ENCODE data around the gene SLC25A53.
"Not testable (repeated sequence)": the region's sequence is repeated elsewhere in the genome, so short reads cannot be mapped to it uniquely, and the experiment has no call there.

Gene SLC25A53

DNA sequence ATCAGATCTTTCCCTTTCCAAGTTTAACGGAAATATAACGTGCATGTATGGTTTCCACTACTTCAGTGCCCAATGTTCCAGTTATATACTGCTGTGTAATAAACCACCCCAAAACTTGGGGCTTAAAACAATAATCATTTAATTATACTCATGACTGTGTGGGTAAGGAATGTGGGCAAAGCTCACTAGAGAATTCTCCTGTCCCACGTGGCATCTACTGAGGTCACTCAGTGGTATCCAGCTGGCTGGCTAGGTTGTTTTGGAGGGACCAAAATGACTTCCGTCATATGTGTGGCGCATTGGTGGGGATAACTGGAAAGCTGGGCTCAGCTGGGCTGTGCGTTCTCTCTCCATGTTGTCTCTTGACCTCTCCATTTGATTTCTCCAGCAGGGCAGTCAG lies 26.0 kb downstream of the SLC25A53 start:
- DNase-seq, result no peak

DNA sequence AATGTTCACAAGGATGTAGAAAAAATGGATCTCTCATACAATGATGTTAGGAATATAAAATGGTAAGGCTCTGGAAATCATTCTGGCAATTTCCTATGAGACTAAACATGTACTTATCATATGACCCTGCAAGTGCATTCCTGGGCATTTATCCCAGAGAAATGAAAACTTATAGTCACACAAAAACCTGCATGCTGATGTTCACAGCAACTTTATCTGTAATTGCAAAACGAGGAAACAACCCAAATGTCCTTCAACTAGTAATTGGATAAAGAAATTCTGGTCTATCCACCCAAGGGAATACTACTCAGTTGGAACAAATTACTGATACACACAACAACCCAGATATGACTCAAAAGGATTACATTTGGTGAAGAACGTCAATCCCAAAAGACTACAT lies 30.0 kb downstream of the SLC25A53 start:
- DNase-seq, result no peak

DNA sequence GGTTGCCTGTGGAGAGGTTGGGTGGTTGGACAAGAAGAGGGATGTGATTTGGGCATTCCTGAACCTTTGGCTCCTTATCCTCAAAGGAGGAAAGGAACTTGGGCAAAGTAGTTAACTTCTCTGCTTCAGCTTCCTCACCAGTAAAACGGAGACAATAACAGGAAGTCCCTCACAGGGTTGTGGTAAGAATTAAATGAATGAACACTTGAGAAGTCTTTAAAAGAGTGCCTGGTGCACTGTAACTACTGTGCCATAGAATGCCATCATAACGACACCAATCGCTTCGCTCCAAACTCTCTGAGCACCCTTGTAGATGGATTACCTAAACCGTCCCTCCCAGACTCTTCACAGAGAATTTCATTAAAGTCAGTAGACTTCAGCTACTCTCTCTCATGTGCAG lies 34.0 kb downstream of the SLC25A53 start:
- DNase-seq, result no peak

DNA sequence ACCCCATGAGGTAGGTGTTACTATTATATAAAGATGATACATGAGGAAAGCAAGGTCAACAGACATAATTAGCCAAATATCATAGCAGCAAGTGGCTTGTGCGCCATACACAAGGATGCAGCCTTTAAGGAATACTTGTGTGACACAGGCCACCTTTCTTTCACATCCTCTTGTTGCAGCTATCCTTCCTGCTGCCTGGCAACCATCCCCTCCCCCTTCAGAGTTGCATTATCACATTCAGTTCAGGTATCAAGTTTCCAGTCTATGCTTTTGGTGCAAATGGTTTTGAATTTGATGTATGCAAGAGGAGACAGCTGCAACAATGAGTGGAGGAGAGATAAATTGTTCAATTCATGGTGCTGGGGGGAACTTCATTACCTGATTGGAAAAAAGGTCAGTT lies 38.0 kb downstream of the SLC25A53 start:
- peak; percentile 48 for DNase-seq

DNA sequence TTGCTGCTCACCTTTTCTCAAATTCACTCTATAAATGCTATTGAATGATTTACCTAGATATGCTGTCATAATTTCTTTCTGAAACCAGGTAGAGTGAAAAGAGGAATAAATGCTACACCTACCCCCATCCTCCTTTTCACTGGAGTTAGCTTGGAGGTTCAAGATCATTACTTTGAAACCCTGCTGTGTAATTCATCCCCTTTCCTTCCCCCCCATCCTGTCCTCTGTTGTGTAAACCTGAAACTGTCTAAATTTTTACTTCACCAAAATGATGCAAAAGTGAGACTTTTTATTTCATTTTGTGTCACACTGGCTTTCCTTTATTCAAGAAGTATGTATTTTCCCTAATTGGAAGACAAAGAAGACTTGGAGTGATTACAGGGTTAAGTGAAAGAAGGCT lies 39.0 kb downstream of the SLC25A53 start:
- DNase-seq, result no peak

DNA sequence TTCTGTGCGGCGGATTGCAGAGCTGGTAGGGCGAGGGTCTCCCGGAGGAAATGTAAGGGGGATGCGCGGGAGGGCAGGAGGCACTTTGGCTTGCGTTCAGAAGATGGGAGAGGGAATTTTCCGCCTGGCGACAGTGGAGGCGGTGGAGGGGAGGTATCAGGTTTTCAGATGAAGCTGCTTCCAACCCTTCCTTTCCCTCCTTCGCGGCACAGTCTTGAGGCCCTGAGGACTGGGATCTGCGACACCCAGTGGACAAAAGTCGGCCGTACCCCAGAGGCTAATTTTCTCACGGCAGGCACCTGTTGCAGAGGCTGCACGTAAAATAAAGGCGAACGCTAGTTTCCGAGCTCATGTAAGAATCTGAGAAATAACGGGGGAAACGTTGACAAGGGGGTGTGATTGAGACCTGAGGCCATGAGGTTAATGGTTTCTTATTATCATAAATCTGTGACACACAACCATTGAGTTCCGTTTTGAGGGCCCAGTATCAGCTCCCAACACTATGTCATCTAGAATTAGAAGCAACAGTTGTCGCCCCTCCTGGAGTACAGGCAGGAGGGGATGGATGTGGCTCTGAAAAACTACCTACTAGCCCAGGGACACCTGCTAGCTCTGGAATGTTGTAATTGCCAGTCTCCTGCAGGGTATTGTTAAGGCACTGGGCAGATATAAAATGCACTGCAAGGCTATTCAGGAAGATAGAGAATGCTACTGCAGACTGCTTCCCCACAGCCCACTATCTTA lies 43.4 kb downstream of the SLC25A53 start:
- DNase-seq, result peak; percentile 54

DNA sequence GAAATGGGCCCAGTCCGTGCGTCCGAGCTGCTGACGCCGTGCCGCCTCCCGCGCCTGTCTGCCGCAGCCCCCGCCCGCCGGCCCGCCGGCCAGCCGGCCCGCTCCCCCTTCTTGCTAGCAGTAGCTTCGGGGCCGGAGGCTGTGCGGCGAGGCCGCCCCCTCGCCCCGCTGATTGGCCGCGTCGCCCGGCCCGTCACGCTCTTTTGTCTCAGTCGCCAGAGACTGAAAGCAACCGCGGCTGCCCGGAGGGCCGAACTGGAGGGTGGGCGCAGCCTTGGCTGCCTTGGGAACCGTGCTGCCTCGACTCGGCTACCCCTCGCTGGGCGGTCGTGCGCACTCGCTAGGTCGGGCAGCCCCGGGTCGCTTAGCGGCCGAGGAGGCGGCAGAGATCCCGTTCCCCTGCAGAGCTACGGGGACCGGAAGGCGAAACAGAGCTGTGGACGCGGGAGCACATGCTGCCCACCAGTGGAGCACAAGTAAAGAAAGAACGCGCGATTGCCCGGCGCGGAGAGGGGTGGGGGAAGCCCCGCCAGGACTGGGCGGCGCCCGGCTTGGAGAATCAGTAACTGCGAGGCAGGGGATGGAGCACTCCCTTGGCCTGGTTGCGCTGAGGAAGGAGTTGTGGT lies 44.4 kb downstream of the SLC25A53 start, which contains the start of gene ZCCHC18:
Gene ZCCHC18 (plus strand): TSS at position 198 of the 626 bp plus-strand sequence. CDS start 1,589 bp downstream, outside the sequence.
- DNase-seq, result peak; percentile 46

DNA sequence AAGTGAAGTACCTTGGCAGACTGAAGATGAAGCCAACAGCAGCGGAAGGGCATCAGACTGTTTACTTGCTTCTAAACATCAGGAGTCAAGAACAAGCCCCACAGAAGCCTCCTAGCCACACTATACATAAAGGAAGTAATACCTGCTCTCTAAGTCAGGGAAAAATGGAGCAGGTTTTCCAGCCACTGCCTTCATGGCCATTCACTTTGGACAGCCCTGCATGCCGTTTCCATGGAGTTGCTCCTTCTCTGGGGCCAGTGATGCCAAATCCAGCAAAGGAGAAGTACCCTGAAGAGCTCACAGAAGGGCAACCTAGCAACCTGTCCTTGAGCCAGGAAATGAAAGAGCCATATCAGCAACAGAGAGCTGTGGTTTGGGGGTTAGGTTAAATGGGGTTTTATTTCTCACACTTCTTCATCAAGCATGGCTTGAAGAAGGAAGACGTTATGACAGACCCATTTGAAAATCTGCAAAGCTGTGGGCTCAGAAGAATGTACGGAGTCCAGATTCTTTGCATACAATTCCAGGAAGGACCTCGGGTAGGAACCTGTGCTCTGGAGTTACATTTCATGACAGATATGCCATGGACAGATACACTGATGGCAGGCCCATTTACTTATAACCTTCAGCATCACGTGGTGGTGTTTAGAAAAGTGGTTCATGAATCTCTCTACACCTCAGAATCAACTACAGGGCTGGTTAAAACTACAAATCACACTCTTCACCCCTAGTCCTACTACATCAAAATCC lies 46.1 kb downstream of the SLC25A53 start:
- not testable (repeated sequence) for DNase-seq

DNA sequence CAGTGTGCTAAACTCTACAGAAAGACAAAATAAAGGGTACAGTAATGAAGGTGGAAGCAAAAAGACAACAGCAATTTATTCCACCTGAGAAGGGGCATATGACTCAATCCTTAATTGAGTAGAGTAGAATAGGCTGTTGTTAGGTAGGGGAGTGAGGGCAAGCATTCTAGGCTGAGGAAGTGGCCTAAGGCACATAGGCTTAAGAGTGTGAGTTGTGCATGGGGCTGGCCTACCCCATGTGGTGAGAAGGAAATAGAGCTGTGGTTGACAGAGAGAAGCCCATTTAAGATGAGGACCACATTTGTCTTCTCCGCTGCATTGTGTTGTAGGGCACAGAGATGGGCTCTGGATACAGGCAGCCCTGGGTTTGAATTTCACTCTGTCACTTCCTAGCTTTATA lies 47.9 kb downstream of the SLC25A53 start:
- DNase-seq, result no peak

DNA sequence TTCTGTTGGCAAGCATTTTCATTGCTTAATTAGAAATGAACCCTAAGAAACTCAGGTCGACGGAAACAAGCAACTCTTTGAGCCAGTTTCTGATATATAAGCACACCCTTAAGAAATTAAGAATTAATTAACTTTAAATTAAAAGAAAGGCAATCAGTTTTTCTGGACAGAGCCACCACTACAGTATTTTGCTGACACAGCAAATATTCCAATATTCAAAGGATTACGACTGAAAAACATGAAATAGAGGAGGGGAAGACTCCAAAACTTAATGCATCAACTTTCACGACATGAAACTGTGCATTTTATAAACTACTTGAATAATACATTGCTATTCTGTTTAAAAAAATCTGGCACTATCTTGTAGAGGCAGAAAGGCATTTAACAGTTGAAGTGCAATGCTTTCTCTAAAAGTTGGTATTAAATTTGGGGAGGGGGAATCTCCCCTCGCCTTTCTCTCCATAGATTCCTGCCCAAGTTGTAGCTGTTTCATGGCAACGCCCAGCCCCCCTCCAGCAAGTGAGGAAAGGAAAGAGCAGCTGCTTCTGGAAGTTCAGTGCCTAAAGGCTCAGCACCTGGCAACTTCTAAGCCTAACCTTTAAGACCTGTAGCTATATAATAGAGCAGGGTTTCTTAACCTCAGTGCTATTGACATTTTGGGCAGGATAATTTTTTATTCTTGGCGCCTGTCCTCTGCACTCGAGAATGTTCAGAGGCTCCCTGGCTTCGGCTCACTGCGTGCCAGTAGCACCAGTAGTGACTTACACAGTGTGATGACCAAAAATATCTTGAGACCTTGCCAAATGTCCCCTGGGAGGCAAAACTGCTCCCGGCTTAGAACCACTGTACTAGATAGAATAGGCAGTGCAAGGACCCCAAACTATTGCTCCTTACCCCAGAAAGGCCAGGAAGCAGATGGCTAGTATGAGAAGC lies 51.2 kb downstream of the SLC25A53 start:
- no peak for DNase-seq

DNA sequence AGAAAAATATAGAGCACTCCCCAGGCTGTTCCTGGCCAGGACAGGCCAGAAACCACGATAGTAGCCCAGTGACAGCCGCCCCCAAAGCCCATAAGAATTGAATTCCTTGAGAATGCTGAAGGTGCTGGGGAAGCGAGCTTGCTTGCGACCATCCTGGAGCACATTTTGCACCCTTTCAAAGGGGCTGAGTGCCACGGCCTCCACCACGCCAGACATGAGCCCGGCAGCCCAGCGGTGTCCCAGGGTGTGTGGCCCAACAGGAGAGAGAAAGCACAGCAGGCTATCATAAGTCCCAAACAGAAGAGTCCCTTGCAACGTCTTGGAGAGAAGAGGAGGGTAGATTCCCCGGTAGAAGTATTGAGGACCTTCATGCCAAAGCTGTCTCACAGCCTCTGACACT lies 52.1 kb downstream of the SLC25A53 start:
- no peak for DNase-seq

DNA sequence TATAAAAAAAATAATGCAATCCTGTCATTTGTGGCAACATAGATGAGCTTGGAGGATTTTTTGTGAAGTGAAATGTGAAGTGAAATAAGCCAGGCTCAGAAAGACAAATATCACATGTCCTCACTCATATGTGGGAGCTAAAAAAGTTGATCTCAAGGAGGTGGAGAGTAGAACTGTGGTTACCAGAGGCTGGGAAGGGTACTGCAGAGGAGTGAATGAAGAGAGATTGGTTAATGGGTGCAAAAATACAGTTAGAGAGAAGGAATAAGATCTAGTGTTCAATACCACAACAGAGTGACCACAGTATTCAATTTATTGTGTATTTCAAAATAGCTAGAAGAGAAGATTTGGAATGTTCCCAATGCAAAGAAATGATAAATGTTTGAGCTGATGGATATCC lies 57.9 kb downstream of the SLC25A53 start:
- no peak for DNase-seq

DNA sequence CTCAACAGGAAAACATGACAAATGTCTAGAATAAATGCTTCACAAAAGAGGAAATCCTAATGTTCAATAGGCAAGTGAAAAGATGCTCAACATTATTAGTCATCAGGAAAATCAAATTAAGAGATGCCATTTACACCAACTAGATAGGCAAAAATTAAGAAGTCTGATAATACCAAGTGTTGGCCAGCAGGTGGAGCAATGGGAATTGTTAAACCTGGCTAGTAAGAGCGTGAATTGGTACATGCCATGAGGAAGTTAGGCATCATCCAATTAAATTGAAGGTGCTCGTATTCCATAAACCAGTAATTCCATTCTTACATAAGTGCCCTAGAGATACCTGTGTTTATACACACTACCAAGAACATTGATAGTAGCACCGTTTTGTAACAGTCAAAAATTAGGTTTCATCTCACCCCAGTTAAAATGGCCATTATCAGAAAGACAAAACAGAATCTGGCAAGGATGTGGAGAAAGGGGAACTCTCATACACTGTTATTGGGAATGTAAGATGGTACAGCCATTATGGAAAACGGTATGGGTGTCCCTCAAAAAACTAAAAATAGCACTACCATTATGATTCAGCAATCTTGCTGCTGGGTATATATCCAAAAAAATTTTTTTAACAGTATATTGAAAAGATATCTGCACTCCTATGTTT lies 58.5 kb downstream of the SLC25A53 start:
- DNase-seq, result peak; percentile 25

DNA sequence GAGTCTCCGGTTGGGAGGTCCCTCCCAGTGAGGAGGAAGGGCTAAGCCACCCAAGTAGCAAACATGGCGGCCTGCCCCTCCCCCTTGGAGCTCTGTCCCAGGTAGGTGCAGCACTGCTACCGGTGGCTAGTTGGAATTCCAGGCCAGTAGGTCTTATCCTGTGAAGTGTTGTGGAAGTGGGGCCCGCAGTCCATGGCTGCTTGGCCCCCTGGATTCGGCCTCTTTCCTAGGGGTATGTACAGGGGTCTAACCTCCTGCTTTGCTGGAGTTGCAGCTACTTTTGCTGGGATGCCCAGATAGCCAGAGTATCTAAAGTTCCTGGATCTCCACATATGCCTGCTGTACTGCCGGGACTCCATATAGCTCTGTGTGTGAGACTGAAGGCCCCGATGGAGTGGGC lies 70.9 kb downstream of the SLC25A53 start:
- DNase-seq, result no peak

DNA sequence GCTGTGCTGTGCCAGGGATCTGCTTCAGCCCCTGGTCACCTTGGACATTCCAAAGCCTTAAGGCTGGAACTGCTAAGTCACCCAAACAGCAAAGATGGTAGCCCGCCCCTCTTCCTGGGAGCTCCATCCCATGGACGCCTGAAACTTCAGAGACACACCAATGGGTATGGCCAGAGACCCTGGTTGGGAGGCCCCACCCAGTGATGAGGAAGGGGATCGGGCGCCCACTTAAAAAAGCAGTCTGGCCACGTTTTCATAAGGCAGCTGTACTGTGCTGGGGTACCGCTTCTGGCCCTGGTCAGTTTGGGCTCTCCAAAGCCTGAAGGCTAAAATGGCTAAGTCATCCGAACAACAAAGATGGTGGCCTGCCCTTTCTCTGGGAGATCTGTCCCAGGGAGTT lies 71.3 kb downstream of the SLC25A53 start:
- DNase-seq, result no peak

DNA sequence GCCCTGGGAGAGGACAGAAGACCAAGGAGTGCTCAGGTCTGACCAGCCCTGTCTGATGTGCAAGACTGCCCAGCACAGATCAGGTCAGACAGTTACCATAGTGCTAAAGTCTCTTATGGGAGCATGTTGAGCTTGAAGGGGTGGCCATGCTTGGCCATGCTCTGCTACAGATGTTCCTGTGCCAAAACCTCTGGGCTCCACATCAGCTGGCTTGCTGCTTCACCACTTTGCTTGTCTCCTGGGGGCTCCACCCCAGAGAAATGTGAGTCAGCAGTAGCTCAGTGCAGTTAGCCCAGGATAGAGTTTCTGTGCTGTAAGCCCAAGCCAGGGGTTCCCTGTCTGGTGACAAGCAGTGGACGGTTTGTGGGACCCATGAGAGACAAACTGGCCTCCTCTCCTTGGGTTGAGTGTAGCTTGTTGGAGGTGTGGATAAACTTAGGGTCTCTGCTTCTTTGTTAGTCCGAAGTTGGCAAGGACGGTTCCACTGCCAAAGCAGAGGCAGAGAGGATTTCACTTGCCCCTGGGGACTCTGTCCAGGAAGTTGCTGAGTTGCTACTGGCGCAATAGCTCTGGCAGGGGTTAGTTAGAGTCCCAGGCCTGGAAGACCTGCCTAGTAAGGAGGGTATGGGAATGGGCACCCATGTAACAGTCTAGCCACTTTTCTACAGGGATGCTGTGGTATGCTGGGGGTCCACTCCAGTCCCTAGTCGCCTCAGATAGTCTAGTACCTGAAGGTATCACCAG lies 72.1 kb downstream of the SLC25A53 start:
- no peak for DNase-seq

DNA sequence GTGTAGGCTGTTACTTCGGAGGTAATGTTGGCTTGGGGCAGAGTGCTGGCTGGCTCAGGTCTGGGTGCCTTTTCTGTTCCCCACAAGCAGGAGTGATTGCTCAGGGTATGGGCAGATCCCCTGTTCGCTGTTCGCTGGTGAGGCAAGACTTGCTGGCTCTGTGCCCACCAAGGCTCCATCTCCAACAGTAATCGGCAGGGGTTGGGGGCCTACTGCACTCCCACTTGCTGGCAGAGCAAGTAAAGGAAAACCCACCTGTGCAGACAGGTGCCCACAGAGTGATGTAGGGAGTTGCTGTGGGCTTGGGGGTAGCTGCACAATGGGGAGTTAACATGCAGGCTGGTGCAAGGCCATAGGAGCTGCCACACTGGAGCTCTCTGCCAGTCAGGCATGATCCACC lies 72.7 kb downstream of the SLC25A53 start:
- no peak for DNase-seq

DNA sequence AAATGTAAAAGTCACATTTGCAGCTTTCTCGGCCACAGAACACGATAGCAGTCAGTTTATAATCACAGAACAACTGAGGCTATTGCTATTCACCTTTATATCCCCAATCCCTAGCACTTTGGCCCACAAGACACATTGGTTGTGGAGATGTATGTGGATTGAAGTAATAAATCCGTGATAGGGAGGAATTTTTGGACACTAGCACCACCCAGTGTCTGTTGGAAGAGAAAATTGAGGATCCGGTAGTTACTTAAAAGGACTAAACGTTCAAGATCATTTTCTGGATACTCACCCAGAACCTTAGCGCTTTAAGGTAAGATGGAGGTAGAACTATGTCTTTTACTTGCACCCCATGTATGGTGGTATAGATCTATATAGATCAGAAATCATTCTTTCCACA lies 79.0 kb downstream of the SLC25A53 start:
- DNase-seq, result not testable (repeated sequence)

DNA sequence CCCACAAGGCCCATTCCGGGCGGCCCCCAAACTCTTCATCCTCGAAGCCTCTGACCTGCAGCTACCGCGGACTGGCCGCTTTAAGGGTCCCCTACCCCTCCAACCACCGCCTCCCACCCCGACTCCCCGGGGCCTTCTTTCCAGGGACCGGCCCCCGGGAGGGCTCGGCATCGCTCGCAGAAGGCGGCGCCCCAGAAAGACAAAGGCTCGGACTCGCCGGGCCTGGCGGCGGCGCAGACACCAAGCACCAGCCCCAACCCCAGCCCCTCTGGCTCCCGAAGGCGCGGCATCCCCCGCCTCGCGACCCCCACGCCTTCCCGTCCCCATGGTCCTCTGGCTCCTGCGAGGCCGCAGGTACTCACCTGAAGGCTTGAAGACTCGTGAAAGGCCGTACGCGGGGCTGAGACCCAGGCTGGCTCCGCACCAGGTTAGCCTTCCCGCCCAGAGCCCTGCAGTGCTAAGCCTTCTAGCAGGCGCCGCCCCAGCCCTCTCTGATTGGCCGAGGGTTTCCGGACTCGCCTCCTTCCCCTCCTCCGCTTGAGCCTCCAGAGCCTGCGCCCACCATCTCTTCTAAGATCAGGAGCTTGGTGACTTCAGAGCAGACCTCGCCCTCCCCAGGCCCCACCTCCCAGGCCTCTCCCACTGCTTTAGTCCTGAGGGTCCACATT lies 80.9 kb downstream of the SLC25A53 start, which contains the start of gene TMSB15C:
Gene TMSB15C (minus strand): TSS at position 459 of the 668 bp plus-strand sequence.
- not testable (repeated sequence) for DNase-seq

DNA sequence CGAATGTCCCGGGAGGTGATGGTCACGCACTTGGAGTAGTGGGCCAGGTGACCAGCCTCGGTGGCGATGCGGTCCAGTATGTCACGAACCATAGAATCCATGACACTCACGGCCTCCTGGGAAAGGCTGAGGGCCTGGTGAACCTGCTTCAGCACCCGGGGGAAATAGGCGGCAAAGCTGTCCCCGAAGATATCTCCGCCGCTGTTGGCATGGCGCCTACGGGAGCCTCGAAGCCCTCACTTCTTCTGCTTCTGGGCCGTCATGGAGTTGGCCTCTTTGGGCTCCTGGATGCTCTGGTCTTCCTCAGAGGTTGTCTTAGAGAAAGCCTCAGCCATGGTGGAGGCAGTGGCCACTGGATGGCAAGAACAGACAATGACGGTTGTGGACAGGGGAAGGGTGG lies 94.2 kb downstream of the SLC25A53 start:
- DNase-seq, result not testable (repeated sequence)

DNA sequence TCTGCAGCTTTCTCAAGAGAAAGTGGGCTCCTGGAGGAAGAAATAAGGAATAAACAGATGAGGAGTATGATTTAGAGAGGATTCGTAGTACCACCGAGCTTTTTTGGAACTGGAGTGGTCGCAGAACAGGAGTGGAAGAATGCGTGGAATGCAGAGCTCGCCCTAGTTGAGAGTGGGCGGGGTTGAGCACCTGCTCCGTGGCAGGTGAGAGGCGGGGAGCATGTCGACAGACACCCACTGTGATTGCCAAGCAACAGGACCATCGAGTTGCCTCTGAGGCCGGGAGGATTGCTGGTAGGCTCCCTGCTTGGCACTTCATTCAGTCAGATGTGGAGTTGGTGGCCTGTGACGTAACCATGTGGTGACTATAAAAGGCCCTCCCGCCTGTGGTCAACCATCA lies 101.9 kb downstream of the SLC25A53 start:
- DNase-seq, result not testable (repeated sequence)

Measured in NCI-H1105 (cell line).